Spleen (tissue), 7 donors: ENCODE results near the gene C1QBP.

ENCODE experiments used
- POLR2A ChIP-seq, 3 donors: fragments of 450-650 bp; IDR thresholded peaks; one replicate each; pipeline ENCODE4 v1.5.1; 2017; ENCODE audit warnings: antibody characterized with exemption in 3 of 3, mild to moderate bottlenecking in 1 of 3
- POLR2AphosphoS5 ChIP-seq, 3 donors: sonication (generic); formaldehyde crosslinking; IDR thresholded peaks; one replicate each; pipeline ENCODE4 v1.5.1; 2017; ENCODE audit warnings: antibody characterized with exemption in 3 of 3
- TF ChIP-seq, protein P1 (sequence below), 11 experiments: fragments of 200-600 bp in 7 of 11; fragments of 450-650 bp in 4 of 11; sonication (generic) in 4 of 11; IDR thresholded peaks in 8 of 11; conservative IDR thresholded peaks in 3 of 11; 1 replicate in 7 of 11; 2 replicates in 4 of 11; pipeline versions ENCODE4 v1.4.0 to v1.8.0; 2016 to 2021; ENCODE audit warnings: antibody characterized with exemption in 11 of 11, inconsistent platforms in 4 of 11, mild to moderate bottlenecking in 1 of 11
- donor health status: DM: no; HTN: no; CAD: no; lungs with moderate emphysema.
- donor health status: DM: no; HTN: no; CAD: no.
- donor health status: DM: no; HTN: no; CAD: no.

DNA sequence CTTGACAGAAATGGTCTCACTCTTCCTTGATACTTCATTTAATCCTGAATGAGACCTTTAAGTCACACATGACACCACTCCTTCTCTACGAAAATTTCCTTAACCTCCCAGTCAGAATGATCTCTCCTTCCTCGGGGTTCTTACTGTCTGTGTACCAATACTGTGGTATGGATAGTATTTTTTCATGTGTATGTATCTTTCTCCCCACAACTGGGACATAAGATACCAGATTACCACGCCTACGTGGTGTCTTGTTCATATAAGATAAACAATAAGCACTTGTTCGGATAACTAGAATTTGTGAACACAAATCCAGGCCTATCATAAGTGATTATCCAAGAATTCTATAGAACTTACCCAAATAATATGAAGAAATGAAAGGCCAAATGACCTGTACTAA is 30.8 kb downstream of the C1QBP start:
- TF ChIP-seq, protein P1, sequence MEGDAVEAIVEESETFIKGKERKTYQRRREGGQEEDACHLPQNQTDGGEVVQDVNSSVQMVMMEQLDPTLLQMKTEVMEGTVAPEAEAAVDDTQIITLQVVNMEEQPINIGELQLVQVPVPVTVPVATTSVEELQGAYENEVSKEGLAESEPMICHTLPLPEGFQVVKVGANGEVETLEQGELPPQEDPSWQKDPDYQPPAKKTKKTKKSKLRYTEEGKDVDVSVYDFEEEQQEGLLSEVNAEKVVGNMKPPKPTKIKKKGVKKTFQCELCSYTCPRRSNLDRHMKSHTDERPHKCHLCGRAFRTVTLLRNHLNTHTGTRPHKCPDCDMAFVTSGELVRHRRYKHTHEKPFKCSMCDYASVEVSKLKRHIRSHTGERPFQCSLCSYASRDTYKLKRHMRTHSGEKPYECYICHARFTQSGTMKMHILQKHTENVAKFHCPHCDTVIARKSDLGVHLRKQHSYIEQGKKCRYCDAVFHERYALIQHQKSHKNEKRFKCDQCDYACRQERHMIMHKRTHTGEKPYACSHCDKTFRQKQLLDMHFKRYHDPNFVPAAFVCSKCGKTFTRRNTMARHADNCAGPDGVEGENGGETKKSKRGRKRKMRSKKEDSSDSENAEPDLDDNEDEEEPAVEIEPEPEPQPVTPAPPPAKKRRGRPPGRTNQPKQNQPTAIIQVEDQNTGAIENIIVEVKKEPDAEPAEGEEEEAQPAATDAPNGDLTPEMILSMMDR (IDR thresholded peaks at IDR 0.05 in 8 of 11, conservative IDR thresholded peaks at IDR 0.05 in 3 of 11) = no peak
- TF ChIP-seq POLR2A (IDR thresholded peaks at IDR 0.05) (no peak), POLR2AphosphoS5 (IDR thresholded peaks at IDR 0.05) (no peak)
